ENCODE results near the gene SUFU.

DNA sequence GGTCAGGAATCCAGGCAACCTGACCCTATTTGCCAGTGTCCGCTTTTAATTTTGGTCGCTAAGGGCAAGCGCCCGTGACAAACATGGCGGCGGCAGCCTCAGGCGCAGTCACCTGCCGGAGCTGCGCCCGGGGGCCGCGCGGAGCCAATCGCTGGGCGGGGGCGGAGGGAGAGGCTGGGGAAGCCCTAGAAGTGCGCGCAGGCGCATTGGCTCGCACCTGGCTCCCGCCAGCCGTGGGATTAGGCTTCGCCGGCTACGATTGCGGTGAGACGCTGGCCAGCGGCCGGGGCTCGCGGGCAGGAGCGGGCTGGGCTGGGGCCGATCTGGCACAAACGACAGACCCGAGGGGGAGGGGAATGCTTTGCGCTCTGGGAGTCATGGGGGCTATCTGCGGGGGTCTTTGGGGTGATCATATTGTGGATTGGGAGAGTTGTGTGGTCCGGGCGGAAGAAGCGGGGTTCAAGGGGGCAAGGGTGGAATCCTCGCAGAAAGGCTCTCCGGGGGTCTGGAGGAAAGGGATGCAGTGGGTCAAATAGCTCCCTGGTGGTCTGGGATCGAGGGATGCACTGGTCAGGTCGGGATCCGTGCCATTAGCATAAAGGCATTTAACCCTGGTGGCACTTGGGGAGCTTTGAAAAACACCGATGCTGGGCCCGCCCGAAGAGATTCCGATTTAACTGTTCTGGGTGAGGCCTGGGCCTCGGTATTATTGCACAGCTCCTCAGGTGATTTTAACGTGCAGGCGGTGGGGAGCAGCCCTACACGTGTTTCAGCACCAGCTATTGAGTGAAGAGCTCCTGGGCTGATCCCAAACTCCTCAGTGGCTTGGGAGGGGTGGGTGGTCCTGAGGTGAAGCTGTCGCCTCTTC is 42.4 kb upstream of the SUFU start:
- TF ChIP-seq NR3C1 (CRISPR knock-in tag; conservative IDR thresholded peaks at IDR 0.05; ENCODE audit: low read depth) (no peak), KAT7 (CRISPR knock-in tag; IDR thresholded peaks at IDR 0.05; ENCODE audit: borderline replicate concordance) (0 out of 2 replicates have a peak, but pooled peaks have one; percentile 31), ZNF263 (CRISPR knock-in tag; IDR thresholded peaks at IDR 0.05; ENCODE audit: low read depth) (no peak)
- TF ChIP-seq, protein P1, sequence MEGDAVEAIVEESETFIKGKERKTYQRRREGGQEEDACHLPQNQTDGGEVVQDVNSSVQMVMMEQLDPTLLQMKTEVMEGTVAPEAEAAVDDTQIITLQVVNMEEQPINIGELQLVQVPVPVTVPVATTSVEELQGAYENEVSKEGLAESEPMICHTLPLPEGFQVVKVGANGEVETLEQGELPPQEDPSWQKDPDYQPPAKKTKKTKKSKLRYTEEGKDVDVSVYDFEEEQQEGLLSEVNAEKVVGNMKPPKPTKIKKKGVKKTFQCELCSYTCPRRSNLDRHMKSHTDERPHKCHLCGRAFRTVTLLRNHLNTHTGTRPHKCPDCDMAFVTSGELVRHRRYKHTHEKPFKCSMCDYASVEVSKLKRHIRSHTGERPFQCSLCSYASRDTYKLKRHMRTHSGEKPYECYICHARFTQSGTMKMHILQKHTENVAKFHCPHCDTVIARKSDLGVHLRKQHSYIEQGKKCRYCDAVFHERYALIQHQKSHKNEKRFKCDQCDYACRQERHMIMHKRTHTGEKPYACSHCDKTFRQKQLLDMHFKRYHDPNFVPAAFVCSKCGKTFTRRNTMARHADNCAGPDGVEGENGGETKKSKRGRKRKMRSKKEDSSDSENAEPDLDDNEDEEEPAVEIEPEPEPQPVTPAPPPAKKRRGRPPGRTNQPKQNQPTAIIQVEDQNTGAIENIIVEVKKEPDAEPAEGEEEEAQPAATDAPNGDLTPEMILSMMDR (IDR thresholded peaks at IDR 0.05) = no peak
- TF ChIP-seq, protein P2, sequence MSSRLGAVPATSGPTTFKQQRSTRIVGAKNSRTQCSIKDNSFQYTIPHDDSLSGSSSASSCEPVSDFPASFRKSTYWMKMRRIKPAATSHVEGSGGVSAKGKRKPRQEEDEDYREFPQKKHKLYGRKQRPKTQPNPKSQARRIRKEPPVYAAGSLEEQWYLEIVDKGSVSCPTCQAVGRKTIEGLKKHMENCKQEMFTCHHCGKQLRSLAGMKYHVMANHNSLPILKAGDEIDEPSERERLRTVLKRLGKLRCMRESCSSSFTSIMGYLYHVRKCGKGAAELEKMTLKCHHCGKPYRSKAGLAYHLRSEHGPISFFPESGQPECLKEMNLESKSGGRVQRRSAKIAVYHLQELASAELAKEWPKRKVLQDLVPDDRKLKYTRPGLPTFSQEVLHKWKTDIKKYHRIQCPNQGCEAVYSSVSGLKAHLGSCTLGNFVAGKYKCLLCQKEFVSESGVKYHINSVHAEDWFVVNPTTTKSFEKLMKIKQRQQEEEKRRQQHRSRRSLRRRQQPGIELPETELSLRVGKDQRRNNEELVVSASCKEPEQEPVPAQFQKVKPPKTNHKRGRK (CRISPR knock-in tag; IDR thresholded peaks at IDR 0.05; ENCODE audit: borderline replicate concordance) = no peak
